OCI-LY1 (cell line): Measurements from ENCODE around the gene ROCK1.

Source experiments
- H2AFZ ChIP-seq: fragments of 200-600 bp; sonication (generic), shearing (Covaris generic); 2 replicates; pipeline ENCODE4 v1.6.0; 2014; ENCODE audit warnings: antibody characterized with exemption, mild to moderate bottlenecking, low read length
- H3F3A ChIP-seq: fragments of 200-600 bp; sonication (generic), shearing (Covaris generic); 2 replicates; pipeline ENCODE4 v1.6.0; 2014; ENCODE audit warnings: mild to moderate bottlenecking, antibody characterized with exemption, low read length, moderate library complexity; ENCODE audit not compliant: insufficient read depth
- H3K27ac ChIP-seq: fragments of 200-600 bp; sonication (generic); 2 replicates; pipeline ENCODE4 v1.5.1; 2014; ENCODE audit warnings: low read length, mixed run types, mild to moderate bottlenecking, low read depth; ENCODE audit not compliant: poor library complexity, severe bottlenecking
- H3K27me3 ChIP-seq: fragments of 200-600 bp; sonication (generic); 2 replicates; pipeline ENCODE4 v1.6.0; 2014; ENCODE audit warnings: antibody characterized with exemption, mild to moderate bottlenecking, low read length, moderate library complexity; ENCODE audit not compliant: insufficient read depth
- H3K36me3 ChIP-seq: fragments of 200-600 bp; sonication (generic); 2 replicates; pipeline ENCODE4 v1.6.1; 2014; ENCODE audit warnings: mild to moderate bottlenecking, antibody characterized with exemption, low read length, moderate library complexity, mixed read lengths; ENCODE audit not compliant: insufficient read depth
- H3K4me1 ChIP-seq: fragments of 200-600 bp; sonication (generic); 2 replicates; pipeline ENCODE4 v1.5.1; 2014; ENCODE audit warnings: mild to moderate bottlenecking, low read length, moderate library complexity; ENCODE audit not compliant: insufficient read depth, severe bottlenecking
- H3K4me2 ChIP-seq: fragments of 200-600 bp; sonication (generic), shearing (Covaris generic); 2 replicates; pipeline ENCODE4 v1.6.1; 2014; ENCODE audit warnings: low read length
- H3K4me3 ChIP-seq: fragments of 200-600 bp; sonication (generic); 2 replicates; pipeline ENCODE4 v1.5.1; 2014; ENCODE audit warnings: low read length, low read depth, mild to moderate bottlenecking, mixed read lengths; ENCODE audit not compliant: poor library complexity, severe bottlenecking
- H3K79me2 ChIP-seq: fragments of 200-600 bp; shearing (Covaris generic); 2 replicates; pipeline ENCODE4 v1.6.1; 2016; ENCODE audit warnings: mixed run types, low read length, mixed read lengths; ENCODE audit not compliant: insufficient read depth
- H3K9ac ChIP-seq: fragments of 200-600 bp; sonication (generic), shearing (Covaris generic); 2 replicates; pipeline ENCODE4 v1.6.1; 2014; ENCODE audit warnings: mild to moderate bottlenecking, low read length, mixed read lengths
- H3K9me2 ChIP-seq: fragments of 200-600 bp; sonication (generic), shearing (Covaris generic); 2 replicates; pipeline ENCODE4 v1.6.1; 2014; ENCODE audit warnings: low read depth, mild to moderate bottlenecking, low read length, mixed read lengths
- H3K9me3 ChIP-seq: fragments of 200-600 bp; shearing (Covaris generic); 2 replicates; pipeline ENCODE4 v1.6.1; 2014; ENCODE audit warnings: low read length, mixed read lengths
- H4K20me1 ChIP-seq: fragments of 200-600 bp; sonication (generic), shearing (Covaris generic); 2 replicates; pipeline ENCODE4 v1.6.0; 2016; ENCODE audit warnings: mild to moderate bottlenecking, low read length; ENCODE audit not compliant: insufficient read depth
- CTCF ChIP-seq: fragments of 200-600 bp; sonication (generic), shearing (Covaris generic); IDR thresholded peaks from 2 replicates; pipeline ENCODE4 v1.5.1; 2017; ENCODE audit warnings: mild to moderate bottlenecking, antibody characterized with exemption, low read length, moderate library complexity, mixed read lengths
- EZH2 ChIP-seq: fragments of 200-600 bp; sonication (generic), shearing (Covaris generic); IDR thresholded peaks from 2 replicates; pipeline ENCODE4 v1.8.0; 2017; ENCODE audit warnings: borderline replicate concordance, mixed run types, mild to moderate bottlenecking, antibody characterized with exemption, low read length, moderate library complexity, mixed read lengths

ROCK1 gene

DNA sequence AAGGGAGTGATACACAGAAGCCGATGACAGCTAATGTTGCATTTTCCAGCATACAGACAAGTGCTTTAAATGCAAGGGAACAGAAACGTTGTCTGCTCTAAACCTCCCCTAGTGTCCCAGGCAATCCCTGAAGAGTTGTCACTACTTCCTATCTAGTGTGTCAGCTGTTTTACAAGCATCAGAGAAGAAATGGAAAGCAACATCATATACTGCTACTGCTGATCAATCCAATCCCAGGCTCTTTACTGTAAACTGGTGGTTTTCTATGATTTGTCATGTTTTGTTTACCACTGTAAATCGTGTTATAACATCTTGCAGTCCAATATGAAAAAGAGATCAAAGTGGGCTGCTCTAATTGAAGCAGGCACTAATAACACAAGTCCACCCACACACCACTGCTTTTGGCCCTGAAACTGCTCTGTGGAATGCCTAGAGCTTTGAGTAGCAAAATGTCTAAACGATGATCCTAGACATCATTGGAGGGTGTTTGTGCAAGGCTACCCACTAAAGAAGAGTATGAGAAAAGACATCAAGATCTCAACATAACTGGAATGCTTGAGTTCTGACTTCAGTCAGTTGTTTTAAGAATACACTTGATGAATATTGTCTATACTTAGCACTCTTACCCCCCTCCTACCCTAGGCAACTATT, 18.1 kb upstream of the ROCK1 start:
- no peaks in the 10 kb centered on the region for H3F3A ChIP-seq
- H2AFZ ChIP-seq = no peak overlapping the region
- no peaks in the 10 kb centered on the region for H3K4me1 ChIP-seq
- no peak for TF ChIP-seq CTCF
- no peak for TF ChIP-seq EZH2
- H3K9ac ChIP-seq = no peak overlapping the region
- no peaks in the 10 kb centered on the region for H3K9me2 ChIP-seq
- no peaks in the 10 kb centered on the region for H3K36me3 ChIP-seq
- H3K9me3 ChIP-seq = no peaks in the 10 kb centered on the region
- no peak overlapping the region for H3K27ac ChIP-seq
- H3K79me2 ChIP-seq = no peaks in the 10 kb centered on the region
- no peaks in the 10 kb centered on the region for H3K27me3 ChIP-seq
- H4K20me1 ChIP-seq = no peaks in the 10 kb centered on the region
- no peak overlapping the region for H3K4me3 ChIP-seq
- no peak overlapping the region for H3K4me2 ChIP-seq

DNA sequence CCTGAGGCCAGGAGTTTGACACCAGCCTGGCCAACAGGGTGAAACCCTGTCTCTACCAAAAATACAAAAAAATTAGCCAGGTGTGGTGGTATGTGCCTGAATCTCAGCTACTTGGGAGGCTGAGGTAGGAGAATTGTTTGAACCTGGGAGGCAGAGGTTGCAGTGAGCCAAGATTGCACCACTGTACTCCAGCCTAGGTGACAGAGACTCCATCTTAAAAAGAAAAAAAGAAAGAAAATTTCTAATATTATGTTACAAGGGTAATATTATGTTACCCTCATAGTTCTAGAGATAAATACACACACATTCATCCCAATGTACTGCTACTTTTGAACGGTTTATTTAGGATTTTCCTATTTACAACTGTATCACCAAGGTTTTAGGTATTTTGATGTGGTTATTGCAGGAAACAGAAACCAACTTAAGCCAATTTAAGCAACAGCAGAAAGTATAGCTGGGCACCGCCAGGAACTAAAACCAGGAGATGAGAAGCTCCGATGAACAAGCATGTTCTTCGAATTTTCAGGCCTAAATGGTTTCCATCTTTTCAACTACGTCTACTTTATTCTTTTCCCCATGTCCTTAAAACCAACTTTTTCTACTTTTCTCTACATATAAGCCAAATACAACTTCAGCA, 11.8 kb upstream of the ROCK1 start:
- H3K27ac ChIP-seq = no peak overlapping the region
- H2AFZ ChIP-seq = no peak overlapping the region
- no peaks in the 10 kb centered on the region for H3K4me1 ChIP-seq
- H3K9me2 ChIP-seq = no peaks in the 10 kb centered on the region
- no peak overlapping the region for H3K9ac ChIP-seq
- no peaks in the 10 kb centered on the region for H3K9me3 ChIP-seq
- no peak overlapping the region for H3K4me2 ChIP-seq
- TF ChIP-seq CTCF (no peak), EZH2 (no peak)
- no peaks in the 10 kb centered on the region for H3K27me3 ChIP-seq
- H3K4me3 ChIP-seq = no peak overlapping the region
- H3K79me2 ChIP-seq = no peaks in the 10 kb centered on the region
- no peaks in the 10 kb centered on the region for H4K20me1 ChIP-seq
- H3K36me3 ChIP-seq = no peaks in the 10 kb centered on the region
- no peaks in the 10 kb centered on the region for H3F3A ChIP-seq

DNA sequence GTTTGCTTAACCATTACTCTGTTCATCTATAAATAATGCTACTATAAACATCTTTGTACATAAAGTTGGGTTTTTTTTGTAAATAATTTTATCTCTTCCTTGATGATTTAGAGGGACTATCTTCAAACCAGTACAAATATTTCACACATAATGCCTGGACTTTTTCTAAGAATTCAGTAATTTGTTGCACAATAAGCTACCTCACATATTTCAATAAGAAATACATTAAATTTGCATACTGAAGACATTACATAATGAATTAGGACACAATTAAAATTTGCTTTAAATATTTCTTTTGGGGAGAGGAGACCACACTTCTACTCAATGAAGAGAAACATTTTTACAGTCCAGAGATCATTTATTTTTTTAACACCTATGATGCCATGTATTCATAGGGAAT, 7.2 kb upstream of the ROCK1 start:
- H3K36me3 ChIP-seq = no peaks in the 10 kb centered on the region
- no peak overlapping the region for H3K27ac ChIP-seq
- no peaks in the 10 kb centered on the region for H3K79me2 ChIP-seq
- no peaks in the 10 kb centered on the region for H3K9me2 ChIP-seq
- TF ChIP-seq EZH2 = no peak
- no peak for TF ChIP-seq CTCF
- no peaks in the 10 kb centered on the region for H3K27me3 ChIP-seq
- no peak overlapping the region for H3K4me3 ChIP-seq
- H2AFZ ChIP-seq = no peak overlapping the region
- no peak overlapping the region for H3K9ac ChIP-seq
- no peaks in the 10 kb centered on the region for H4K20me1 ChIP-seq
- H3K9me3 ChIP-seq = no peaks in the 10 kb centered on the region
- H3F3A ChIP-seq = no peaks in the 10 kb centered on the region
- H3K4me1 ChIP-seq = peaks cover 5% of the 10 kb centered on the region
- no peak overlapping the region for H3K4me2 ChIP-seq
